HG03064 (cell line): Measurements from ENCODE around the gene C12orf75.
A peak's percentile ranks its signal among the peaks of the same experiment; 100 is the strongest.
"Not testable (repeated sequence)": the region's sequence is repeated elsewhere in the genome, so short reads cannot be mapped to it uniquely, and the experiment has no call there.

Experiments
- ATAC-seq: cut with Tn5 transposase; IDR thresholded peaks from one replicate; pipeline ENCODE4 v1.9.1; 2021; ENCODE audit warnings: low read depth; ENCODE audit not compliant: unreplicated experiment

C12orf75 gene

DNA sequence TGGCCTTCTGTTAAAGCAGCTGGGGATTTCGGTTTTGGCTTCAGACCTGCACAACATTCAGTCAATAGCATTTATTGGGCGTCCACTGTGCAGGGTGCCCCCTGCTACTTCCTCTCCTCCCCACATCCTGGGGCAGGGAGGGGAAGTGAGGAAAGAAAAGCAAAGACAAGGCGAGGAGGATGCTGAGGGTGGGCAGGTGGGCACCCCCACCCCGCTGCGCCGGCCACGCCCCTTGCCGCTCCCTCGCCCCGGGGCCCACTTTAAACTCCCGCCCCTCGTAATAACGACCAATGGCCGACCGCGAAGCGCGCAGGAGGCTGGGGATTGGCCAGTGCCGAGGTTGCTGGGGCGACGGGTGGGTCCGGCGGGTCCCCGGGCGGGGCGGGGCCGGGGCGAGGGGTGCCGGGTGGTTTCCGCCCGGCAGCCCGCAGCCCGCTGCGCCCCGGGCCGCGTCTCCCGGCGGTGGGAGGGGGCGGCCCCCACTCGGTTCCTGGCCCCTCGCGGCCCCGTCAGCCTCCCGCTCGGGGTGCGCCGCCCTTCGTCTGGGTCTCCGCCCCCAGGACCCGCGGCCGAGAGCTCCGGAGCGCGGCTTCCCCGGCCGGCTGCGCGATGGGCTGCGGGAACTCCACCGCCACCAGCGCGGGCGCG, at the start of gene C12orf75:
TSS of gene C12orf75 (plus strand) at position 409 of the 648 bp plus-strand sequence. CDS start at position 610, 201 bp downstream.
- ATAC-seq: peak; percentile 79

DNA sequence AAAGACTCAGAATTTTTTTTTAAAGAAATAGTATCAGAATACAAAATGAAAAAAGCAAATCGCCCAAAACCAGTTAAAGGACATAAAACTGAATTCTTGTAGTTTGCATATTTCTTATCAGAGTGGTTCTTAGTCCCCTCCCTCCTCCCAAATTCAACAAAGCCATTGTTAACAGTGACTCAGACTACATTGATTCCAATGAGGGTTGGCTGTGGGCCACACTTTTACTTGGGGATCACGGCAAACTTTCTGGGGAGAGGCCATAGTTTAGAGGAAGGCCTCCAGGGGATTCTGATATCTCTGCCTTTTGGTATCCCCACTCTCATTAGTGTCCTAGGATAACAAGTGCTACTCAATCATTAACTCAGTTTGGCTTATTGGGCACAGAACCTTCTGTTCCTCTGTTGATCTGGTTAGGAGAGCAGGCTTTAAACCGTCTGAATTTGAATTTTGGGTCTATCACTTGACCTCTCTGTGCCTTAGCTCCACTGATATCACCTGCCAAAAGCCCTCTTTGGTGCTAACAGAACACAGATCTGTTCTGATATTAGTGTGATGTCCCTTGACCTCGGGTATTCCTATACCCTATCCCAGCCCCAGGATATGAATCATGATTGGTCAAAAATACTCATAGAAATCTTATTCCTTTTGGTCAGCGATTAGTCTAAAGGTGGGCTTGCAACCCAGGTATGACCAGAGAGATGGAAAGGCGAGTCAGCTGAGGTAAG, 49.4 kb upstream of the C12orf75 start:
- no peak for ATAC-seq

DNA sequence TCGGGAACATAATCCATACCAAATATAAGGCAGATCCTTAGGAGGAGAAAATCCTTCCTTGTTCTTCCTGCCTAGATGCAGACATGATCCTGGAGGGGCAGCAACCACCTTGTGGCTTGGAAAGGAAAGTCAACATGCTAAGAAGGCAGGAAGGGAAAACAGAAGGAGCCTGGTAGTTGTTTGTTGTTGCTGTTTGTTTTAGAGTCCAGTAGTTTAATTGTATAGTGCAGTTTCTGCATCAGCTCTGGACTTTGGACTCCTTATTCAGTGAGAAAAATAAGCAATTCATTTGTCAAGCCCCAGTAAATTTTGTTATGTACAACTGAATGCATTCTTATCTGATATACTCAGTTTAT, 48.8 kb upstream of the C12orf75 start:
- ATAC-seq: no peak

DNA sequence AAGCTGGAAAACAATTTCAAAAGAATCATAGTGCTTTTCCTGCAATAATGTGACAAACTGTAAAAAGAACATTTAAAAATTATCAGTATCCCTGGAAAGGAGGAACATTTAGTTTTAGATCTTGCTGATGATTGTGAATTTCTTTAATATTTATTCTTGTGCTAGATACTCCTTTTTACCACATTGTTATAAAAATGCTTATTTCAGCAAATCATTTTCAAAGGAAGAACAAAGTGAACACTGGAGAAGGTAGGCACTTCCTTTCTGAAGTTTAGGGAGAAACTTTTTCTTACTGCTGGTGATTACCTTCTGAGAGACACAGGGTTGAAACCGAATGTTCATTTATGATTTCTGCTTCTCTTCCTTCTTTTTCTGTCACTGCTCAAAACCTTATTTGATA, 45.1 kb upstream of the C12orf75 start:
- no peak for ATAC-seq

DNA sequence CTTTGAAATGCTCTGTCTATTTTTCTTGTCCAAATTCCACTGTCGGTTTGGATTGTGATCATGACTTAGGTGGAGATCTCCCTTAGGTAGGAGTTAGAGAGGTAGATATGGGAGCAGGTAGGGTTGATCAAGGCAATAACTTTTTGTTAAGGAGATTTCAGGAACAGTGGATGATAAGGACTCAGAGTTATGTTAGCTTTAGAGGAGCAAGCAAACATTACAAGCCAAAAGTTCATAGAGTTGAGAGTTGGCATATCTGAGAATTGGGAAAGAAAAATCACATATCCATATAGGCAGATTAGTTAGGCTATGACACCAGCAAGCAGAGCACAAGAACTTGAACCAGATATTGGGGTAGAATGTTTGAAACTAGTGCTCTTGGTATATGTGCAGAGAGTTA, 43.1 kb upstream of the C12orf75 start:
- no peak for ATAC-seq

DNA sequence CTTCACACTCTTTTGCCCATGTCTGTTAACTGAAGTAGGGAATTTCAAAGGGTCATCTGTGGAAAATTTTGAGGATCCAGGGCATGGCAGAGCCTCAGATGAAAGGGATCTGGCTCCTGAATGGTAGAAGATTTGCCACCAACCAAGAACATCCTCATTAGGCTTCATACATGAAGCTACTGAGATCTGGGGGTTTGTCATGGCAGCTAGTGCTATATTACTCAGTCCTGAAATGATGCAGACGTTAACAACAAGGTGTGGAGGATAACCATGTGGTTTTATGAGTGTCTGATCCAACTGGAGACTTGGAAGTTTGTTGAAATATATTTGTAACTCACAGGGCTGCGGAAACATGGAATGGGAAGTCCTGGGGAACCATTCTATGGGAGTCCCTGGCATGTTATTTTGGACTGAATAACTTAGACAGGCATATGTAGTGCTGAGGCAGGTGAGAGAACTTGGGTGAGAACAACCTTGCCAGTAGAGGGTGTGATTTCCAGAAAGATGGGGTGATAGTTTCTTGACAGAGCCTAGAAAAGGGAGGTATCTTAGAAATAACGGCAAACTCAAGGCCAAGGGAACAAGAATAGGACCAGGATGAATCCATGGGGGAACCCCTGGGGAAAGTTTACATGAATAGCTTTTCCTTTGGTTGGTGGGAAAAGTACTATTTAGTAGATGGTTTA, 42.0 kb upstream of the C12orf75 start:
- ATAC-seq: no peak

DNA sequence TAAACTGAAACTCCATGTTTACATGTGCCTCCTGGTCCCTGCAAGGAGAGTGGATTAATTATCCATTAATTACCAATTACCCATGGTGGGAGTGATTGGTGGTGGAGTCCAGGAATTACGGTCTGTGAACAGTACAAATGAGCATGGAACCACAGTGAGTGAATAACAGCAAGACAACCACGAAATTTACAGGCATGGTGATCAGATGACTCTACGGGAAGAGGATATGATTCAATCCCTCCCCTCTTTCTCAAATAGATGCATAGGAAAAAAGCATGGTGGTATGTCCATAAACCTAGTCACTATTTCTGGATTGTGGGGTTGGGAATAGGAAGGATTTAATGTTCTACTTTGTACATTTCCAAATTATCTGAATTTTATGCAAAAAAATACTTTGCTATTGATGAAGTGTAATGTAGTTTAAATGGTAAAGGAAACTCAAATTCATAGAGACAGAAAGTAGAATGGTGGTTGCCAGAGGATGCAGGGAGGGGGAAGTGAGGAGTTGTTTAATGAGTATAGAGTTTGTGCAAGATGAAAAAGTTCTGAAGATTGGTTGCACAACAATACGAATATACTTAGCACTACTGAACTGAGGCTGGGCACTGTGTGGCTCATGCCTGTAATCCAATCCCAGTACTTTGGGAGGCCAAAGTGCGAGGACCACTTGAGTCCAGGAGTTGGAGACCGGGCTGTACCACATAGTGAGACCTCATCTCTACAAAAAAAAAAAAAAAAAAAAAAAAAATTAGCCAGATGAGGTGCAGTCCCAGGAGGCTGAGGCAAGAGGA, 41.2 kb upstream of the C12orf75 start:
- no peak for ATAC-seq

DNA sequence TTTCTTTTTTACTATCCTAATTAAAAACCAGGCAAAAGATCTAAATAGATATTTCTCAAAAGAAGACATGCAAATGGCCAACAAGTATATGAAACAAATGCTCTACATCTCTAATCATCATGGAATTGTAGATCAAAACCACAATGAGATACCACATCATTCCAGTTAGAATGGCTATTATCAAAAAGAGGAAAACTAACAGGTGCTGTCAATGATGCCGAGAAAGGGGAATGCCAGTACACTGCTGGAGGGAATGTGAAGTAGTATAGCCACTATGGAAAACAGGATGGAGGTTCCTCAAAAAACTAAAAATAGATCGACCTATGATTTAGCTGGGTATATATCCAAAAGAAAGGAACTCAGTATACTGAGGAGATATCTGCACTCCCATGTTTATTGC, 39.0 kb upstream of the C12orf75 start:
- ATAC-seq: no peak

DNA sequence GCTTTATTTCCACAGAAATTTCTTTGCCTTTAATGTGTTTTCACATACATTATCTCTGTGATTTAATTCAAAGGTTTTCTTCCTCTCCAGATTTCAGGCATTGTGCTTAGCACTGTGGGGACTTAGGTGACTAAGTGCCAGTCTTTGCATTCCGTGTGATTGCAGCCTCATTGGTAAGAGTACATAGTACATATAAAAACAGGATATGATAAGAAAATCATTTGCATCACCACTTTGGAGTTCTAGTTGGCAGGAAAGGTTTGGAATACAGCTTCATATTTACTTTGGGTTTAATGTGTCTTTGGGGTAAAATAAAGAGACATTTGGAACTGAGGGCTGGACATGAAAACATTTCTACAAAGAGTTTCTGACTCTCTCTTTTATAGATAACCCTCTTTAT, 37.8 kb upstream of the C12orf75 start:
- ATAC-seq: no peak

DNA sequence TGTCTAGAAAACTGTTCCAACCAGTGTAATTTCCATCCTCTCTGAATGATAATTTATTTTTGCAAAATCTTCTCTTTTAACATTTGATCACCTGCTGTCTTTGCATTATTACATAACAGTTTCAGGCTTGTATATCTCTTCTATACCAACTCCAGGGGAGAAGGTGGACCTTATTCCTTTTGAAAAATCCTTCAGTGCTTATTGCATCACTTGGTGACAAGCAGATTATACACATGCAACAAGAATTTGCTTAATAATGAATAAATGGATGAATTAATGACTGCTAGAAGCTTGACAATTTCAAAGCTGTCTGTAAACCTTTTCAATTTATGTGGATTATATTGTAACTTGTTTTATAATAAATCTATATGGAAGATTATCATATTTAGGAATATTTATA, 37.3 kb upstream of the C12orf75 start:
- no peak for ATAC-seq

DNA sequence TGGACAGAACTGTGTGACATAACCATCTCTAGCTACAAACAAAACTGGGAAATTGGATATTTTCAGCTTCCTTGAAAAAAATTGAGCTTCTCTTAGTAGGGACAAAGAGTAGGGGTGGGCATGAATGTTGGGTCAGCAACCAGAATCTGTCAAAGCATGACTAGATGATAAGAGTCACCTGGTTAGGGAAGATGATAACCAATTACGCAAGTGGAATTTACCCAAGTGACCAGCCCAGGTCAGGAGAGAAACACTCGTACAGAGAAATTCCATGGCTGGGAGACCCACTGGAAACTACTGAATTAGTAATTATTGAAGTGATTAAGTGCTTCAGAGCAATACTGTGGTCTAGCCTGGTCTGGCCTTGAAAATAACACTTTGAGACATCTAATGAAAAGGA, 36.3 kb upstream of the C12orf75 start:
- ATAC-seq: no peak

DNA sequence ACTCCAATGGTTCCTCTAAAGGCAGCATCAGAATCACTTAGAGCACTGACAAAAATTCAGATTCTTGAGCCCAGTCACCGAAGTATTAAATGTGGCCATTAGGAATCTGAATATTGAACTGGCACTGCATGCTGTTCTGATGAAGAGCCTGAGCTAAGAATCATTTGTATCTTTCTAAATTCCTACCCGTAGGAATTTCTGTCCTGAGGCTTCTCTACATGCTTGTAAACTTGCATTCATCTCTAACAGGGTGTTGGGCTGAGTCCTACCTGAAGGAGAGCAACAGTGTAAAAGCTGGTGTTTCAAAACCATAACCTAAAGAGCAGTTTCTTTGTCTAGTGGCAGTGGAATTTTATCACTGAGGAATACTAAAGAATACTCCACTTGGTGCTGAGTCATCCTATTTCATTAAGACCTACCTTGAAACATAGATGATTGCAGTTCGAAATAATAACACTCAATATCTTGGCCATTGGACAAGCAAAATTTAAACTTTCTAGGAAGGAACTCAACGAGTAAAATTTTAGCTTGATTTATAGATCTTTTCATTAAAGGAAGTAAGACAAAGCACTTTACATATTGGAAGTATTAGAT, 35.5 kb upstream of the C12orf75 start:
- ATAC-seq: no peak

DNA sequence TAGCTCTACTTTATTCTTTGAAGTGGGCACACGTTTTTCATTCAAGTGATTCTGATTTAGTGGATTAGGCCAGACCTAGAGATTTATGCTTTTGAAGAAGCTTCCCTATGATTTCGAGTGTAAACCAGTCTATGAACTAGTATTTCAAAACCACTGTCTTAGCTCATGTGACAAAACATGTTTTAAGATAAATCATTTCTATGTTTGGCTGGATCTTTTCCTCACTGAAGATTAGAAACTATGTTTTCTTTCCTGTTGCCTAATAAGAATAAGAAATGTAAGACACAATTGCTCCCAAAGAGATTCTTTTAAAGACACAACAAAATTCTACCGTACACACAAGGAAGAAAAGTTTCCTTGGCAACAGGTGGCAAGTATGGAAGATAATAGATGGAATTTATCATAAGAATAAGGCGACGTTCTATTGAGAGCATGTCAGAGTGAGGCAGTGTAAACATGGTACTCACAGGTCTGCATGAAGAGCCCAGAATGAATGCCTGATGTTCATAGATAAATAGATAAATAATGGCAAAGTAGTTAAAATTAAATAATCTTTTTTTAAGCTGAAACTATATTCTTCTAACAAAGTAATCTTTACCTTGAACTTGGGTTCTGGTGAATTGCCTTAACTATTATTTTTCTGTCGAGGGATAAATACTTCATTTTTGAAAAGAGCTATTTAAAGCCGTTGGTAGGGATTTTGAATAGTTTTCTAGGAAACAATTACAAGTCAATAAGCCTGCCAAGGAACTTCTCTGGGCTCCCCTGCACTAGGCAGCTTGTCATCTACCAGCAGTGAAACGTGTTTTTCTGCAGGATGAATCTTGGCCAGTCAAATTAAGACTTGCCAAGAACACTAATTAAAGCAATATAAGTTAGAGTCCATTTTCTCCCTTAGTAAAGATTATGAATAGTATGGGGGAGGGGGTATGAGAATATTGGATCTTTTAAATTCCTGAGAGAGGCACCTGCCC, 34.1 kb upstream of the C12orf75 start:
- no peak for ATAC-seq

DNA sequence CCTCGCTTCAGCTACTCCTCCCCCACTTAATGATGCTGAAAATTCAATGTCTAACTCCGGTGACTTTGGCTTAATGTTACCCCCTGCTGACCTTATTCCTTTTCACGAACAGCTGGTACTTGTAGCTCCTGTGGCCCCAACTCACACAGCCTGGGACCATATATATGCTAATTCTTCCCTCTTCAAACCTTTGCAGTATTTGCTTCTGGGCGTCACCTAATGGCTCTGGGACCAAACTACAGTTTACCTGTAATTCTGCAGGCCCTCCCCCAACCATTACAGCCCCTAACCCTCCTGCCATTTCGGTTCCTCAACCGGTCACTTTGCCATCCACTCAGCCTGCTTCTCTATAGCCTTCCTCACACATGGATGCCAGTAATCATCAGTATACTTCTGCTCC, 29.6 kb upstream of the C12orf75 start:
- no peak for ATAC-seq

DNA sequence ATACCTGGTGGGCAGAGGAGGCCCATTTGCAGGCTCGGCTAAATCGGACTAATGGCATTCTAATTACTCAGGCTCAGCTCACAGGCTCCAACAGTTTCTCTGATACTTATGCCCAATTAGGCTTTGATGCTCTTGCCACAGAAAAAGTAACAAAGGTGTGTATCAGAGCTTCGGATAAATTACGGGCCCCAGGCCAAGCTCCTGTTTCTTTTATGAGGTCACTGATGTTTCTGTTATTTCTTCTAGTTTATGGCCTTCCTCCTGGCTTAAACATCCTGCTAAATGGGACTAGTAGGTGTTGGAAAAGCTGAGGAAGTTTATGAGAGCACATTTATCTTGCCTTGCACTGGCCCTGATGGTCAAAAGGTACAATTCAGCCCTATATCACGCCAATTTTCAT, 28.8 kb upstream of the C12orf75 start:
- no peak for ATAC-seq

DNA sequence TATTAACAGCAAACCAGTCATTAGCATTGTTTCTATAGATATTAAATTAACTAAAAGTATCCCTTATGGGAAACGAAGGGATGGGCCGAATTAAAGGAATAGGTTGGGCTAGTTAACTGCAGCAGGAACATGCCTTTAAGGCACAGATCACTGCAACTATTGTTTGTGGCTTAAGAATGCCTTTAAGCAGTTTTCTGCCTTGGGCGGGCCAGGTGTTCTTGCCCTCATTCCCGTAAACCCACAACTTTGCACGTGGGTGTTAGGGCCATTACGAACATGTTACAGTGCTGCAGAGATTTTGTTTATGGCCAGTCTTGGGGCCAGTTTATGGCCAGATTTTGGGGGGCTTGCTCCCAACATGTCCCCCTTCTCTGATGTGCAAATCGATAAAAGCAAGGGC, 27.5 kb upstream of the C12orf75 start:
- not testable (repeated sequence) for ATAC-seq

DNA sequence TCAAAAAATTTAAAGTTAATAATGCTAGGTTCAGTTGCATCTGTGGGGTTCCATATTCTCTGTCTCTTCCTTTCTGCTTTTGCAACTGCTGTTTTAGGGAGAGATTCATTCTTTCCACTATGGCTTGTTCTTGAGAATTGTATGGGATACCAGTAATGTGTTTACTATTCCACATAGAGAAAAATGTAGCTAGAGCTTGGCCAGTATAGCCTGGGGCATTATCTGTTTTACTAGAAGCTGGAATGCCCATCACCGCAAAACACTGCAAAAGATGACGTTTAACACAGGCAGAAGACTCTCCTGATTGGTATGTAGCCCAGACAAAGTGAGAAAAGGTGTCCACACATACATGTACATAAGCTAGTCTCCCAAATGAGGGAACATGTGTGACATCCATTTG, 25.9 kb upstream of the C12orf75 start:
- not testable (repeated sequence) for ATAC-seq

DNA sequence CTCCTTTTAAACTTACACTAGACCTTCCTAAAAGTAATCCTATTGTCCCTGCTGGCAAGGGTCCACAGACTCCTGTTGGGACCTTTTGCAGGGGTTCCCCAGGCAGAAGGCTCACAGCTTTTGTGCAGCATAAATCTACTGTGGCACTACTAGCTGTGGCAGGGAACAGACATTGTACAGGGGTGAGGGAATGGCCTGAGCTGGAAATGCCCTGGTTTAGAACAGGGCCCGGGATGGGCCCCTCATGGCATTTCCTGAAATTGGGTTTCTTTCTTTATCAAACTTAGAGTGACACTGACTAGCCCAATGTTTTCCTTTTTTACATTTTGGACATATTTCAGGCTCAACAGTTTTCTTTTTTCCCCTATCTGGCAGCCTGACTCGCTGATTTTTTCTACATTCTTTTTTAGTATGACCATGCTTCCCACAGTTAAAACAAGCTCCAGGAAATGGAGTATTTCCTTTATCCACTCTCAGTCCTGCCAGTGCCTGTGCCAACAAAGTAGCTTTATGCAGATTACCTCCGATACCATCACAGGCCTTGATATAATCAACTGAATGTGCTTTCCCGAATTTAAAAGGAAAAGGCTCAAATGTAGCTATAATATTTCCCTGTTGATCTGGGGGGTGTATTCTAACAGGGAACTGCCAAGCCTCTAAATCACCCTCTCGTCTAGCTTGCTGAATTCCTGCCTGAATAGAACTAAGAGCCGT, 22.7 kb upstream of the C12orf75 start:
- not testable (repeated sequence) for ATAC-seq

DNA sequence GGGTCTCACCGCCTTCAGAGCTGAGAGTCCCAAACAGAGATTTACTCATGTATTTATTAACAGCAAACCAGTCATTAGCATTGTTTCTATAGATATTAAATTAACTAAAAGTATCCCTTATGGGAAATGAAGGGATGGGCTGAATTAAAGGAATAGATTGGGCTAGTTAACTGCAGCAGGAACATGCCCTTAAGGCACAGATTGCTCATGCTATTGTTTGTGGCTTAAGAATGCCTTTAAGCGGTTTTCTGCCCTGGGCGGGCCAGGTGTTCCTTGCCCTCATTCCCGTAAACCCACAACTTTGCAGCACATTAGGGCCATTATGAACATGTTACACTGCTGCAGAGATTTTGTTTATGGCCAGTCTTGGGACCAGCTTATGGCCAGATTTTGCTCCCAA, 21.7 kb upstream of the C12orf75 start:
- ATAC-seq: not testable (repeated sequence)
